Measurements from ENCODE around the gene PKD2L2. TPM values are rescaled to one million over a fixed set of nuclear protein-coding genes. Genes with fewer than 3 reads are reported as not detected.

PKD2L2 gene
- polyA plus RNA-seq, 3 donors: 0.08 TPM; not detected in 2

DNA sequence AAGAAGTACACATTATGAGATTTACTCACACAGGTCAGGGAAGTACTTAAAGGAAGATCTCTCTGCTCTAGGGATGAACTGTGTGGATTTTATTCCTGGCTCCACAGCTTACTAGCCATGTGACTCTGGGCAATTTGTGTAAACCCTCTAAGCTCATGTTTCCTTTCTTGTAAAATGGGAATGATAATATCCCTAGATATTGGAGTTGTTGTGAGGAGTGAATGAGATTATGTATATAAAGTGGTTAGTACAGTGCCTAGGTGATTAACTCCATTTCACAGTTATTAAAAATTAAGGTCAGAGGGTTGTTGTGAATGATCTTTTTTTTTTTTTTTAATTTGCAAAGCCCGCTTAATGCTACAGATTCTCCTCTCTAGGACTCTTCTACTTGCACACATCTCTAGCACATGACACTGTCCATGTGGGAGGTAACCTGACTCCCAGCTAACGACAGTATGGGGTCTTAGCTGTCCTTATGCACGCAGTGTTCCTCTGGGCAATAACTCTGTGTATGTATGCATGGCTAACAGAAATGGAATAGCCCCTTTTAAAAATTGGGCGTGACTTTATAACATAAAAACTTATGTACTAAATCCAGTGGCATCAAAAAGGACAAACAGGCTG is 45.5 kb upstream of the PKD2L2 start:
- Mint-ChIP-seq H3K36me3 (peaks cover 0 to 2% of the 10 kb centered on the region in 2 donors), H3K4me3 (no peak overlapping the region), H3K27me3 (ENCODE audit: low read depth in 3 of 3) (peaks cover 0 to 3% (median 0%) of the 10 kb centered on the region in 3 donors), H3K9me3 (no peaks in the 10 kb centered on the region), H3K4me1 (peaks cover 11% of the 10 kb centered on the region), H3K27ac (no peak overlapping the region)
- Histone ChIP-seq H2AFZ (ENCODE audit: insufficient read depth, low read depth, low read length, poor library complexity, severe bottlenecking) (no peak overlapping the region), H3K27ac (ENCODE audit: low read depth in 1 of 2, low read length in 2 of 2) (no peak overlapping the region), H3K4me3 (replicated peaks in 1 of 3; ENCODE audit: low read depth in 2 of 3, low read length in 3 of 3) (no peak overlapping the region), H3K4me1 (ENCODE audit: control insufficient read depth in 1 of 2, insufficient read depth in 2 of 2, low read length in 2 of 2) (no peaks in the 10 kb centered on the region), H3K36me3 (replicated peaks in 1 of 2; ENCODE audit: control insufficient read depth in 1 of 2, insufficient read depth in 2 of 2, low read length in 2 of 2) (no peaks in the 10 kb centered on the region), H3K4me2 (replicated peaks; ENCODE audit: extremely low read depth, low read length, poor library complexity, severe bottlenecking) (no peak overlapping the region), H3K9me3 (replicated peaks in 1 of 2; ENCODE audit: control insufficient read depth in 1 of 2, insufficient read depth in 1 of 2, low read length in 2 of 2) (no peaks in the 10 kb centered on the region), H3K9ac (ENCODE audit: insufficient read depth, low read length, poor library complexity, severe bottlenecking) (no peak overlapping the region), H3K27me3 (ENCODE audit: control insufficient read depth in 2 of 2, insufficient read depth in 2 of 2, low read length in 2 of 2) (no peaks in the 10 kb centered on the region), H3K79me2 (ENCODE audit: insufficient read depth, low read length) (no peaks in the 10 kb centered on the region), H4K20me1 (ENCODE audit: insufficient read depth, low read length) (no peaks in the 10 kb centered on the region)
- TF ChIP-seq, protein P1, sequence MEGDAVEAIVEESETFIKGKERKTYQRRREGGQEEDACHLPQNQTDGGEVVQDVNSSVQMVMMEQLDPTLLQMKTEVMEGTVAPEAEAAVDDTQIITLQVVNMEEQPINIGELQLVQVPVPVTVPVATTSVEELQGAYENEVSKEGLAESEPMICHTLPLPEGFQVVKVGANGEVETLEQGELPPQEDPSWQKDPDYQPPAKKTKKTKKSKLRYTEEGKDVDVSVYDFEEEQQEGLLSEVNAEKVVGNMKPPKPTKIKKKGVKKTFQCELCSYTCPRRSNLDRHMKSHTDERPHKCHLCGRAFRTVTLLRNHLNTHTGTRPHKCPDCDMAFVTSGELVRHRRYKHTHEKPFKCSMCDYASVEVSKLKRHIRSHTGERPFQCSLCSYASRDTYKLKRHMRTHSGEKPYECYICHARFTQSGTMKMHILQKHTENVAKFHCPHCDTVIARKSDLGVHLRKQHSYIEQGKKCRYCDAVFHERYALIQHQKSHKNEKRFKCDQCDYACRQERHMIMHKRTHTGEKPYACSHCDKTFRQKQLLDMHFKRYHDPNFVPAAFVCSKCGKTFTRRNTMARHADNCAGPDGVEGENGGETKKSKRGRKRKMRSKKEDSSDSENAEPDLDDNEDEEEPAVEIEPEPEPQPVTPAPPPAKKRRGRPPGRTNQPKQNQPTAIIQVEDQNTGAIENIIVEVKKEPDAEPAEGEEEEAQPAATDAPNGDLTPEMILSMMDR (IDR thresholded peaks at IDR 0.05): no peak
- no peak for DNase-seq
- intact Hi-C loops (cut with micrococcal nuclease): no loop called here
- WGBS (ENCODE audit: insufficient coverage): no CpG with 5 or more reads among the region's 4 CpGs

GRCh38 chr5:137845472-137845871 is 43.8 kb upstream of the PKD2L2 start:
- Histone ChIP-seq H3K4me2 (replicated peaks; ENCODE audit: extremely low read depth, low read length, poor library complexity, severe bottlenecking) (no peak overlapping the region), H3K4me3 (replicated peaks in 1 of 3; ENCODE audit: low read depth in 2 of 3, low read length in 3 of 3) (no peak overlapping the region), H4K20me1 (ENCODE audit: insufficient read depth, low read length) (no peaks in the 10 kb centered on the region), H2AFZ (ENCODE audit: insufficient read depth, low read depth, low read length, poor library complexity, severe bottlenecking) (no peak overlapping the region), H3K36me3 (replicated peaks in 1 of 2; ENCODE audit: control insufficient read depth in 1 of 2, insufficient read depth in 2 of 2, low read length in 2 of 2) (no peaks in the 10 kb centered on the region), H3K27ac (ENCODE audit: low read depth in 1 of 2, low read length in 2 of 2) (no peak overlapping the region), H3K9me3 (replicated peaks in 1 of 2; ENCODE audit: control insufficient read depth in 1 of 2, insufficient read depth in 1 of 2, low read length in 2 of 2) (no peaks in the 10 kb centered on the region), H3K9ac (ENCODE audit: insufficient read depth, low read length, poor library complexity, severe bottlenecking) (no peak overlapping the region), H3K79me2 (ENCODE audit: insufficient read depth, low read length) (no peaks in the 10 kb centered on the region), H3K4me1 (ENCODE audit: control insufficient read depth in 1 of 2, insufficient read depth in 2 of 2, low read length in 2 of 2) (no peaks in the 10 kb centered on the region), H3K27me3 (ENCODE audit: control insufficient read depth in 2 of 2, insufficient read depth in 2 of 2, low read length in 2 of 2) (no peaks in the 10 kb centered on the region)
- Mint-ChIP-seq H3K27me3 (ENCODE audit: low read depth in 3 of 3) (peaks cover 0 to 3% (median 0%) of the 10 kb centered on the region in 3 donors), H3K9me3 (peaks cover 0 to 3% (median 0%) of the 10 kb centered on the region in 7 donors), H3K27ac (no peak overlapping the region), H3K36me3 (peaks cover 0 to 2% of the 10 kb centered on the region in 2 donors), H3K4me1 (peaks cover 9% of the 10 kb centered on the region), H3K4me3 (no peak overlapping the region)
- intact Hi-C loops (cut with micrococcal nuclease): no loop called here
- TF ChIP-seq, protein P1 (IDR thresholded peaks at IDR 0.05): no peak
- no peak for DNase-seq

All from CD14-positive monocyte (primary cell).